Mesothelial cell of epicardium (in vitro differentiated cells): Measurements from ENCODE around the gene E2F7. TPM values are rescaled to one million over a fixed set of nuclear protein-coding genes. Genes with fewer than 3 reads are reported as not detected.

ENCODE experiments used
- DNase-seq, 2 experiments: peaks; one replicate each; pipeline ENCODE4 v3.0.0; 2021; ENCODE audit warnings: low spot score in 2 of 2; ENCODE audit not compliant: unreplicated experiment in 2 of 2
- H3K27ac Mint-ChIP-seq: 2 replicates; pipeline ENCODE4 v1.8.0; 2021; ENCODE audit warnings: mixed read lengths
- H3K27me3 Mint-ChIP-seq: 2 replicates; pipeline ENCODE4 v1.8.0; 2021; ENCODE audit warnings: low read depth, mixed read lengths
- H3K36me3 Mint-ChIP-seq: 2 replicates; pipeline ENCODE4 v1.8.0; 2021; ENCODE audit warnings: mixed read lengths
- H3K4me1 Mint-ChIP-seq: 2 replicates; pipeline ENCODE4 v1.8.0; 2021; ENCODE audit warnings: mixed read lengths
- H3K4me3 Mint-ChIP-seq: 2 replicates; pipeline ENCODE4 v1.8.0; 2021; ENCODE audit warnings: mild to moderate bottlenecking, moderate library complexity, mixed read lengths
- H3K9me3 Mint-ChIP-seq: 2 replicates; pipeline ENCODE4 v1.8.0; 2021; ENCODE audit warnings: mixed read lengths
- total RNA-seq: library from RNA; stranded (reverse); gene quantifications from 3 replicates; pipeline ENCODE4 v1.2.1, GENCODE V29; 2021
- TF ChIP-seq, protein P1 (sequence below): fragments of 200-600 bp; sonication (generic); IDR thresholded peaks from one replicate; pipeline ENCODE4 v1.5.0; 2021; ENCODE audit warnings: antibody characterized with exemption; ENCODE audit not compliant: unreplicated experiment

The E2F7 gene
- total RNA-seq, 1 donor from 2014 or later, result 7.7 TPM

DNA sequence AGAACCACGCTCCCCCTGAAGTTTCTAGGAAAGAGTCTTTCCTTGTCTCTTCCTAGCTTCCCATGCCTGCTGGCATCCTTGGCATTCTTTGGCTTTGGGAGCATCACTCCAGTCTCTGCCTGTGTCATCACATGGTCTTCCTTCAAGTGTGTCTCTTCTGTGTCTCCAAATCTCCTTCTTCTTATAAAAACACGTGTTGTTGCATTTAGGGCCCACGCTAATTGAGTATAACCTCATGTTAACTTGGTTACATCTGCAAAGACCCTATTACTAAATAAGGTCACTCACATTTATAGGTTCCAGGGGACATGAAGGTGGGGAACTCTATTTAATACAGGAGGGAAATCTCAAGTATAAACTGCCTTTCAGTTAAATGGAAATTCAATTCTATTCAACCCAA is 63.0 kb downstream of the E2F7 start:
- TF ChIP-seq, protein P1, sequence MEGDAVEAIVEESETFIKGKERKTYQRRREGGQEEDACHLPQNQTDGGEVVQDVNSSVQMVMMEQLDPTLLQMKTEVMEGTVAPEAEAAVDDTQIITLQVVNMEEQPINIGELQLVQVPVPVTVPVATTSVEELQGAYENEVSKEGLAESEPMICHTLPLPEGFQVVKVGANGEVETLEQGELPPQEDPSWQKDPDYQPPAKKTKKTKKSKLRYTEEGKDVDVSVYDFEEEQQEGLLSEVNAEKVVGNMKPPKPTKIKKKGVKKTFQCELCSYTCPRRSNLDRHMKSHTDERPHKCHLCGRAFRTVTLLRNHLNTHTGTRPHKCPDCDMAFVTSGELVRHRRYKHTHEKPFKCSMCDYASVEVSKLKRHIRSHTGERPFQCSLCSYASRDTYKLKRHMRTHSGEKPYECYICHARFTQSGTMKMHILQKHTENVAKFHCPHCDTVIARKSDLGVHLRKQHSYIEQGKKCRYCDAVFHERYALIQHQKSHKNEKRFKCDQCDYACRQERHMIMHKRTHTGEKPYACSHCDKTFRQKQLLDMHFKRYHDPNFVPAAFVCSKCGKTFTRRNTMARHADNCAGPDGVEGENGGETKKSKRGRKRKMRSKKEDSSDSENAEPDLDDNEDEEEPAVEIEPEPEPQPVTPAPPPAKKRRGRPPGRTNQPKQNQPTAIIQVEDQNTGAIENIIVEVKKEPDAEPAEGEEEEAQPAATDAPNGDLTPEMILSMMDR, result no peak
- no peaks in the 10 kb centered on the region for H3K36me3 Mint-ChIP-seq
- H3K4me1 Mint-ChIP-seq, result peaks cover 3% of the 10 kb centered on the region
- H3K27me3 Mint-ChIP-seq, result peaks cover 3% of the 10 kb centered on the region
- H3K4me3 Mint-ChIP-seq, result no peak overlapping the region
- no peaks in the 10 kb centered on the region for H3K9me3 Mint-ChIP-seq
- H3K27ac Mint-ChIP-seq, result no peak overlapping the region
- DNase-seq, result no peak

- Mint-ChIP-seq H3K36me3 (no peaks in the 10 kb centered on the region), H3K27ac (no peak overlapping the region), H3K4me3 (no peak overlapping the region)
Observed at GRCh38 chr12:77001276-77001675, 64.1 kb downstream of the E2F7 start.

GRCh38 chr12:76998908-76999556 is 66.3 kb downstream of the E2F7 start:
- TF ChIP-seq, protein P1, result no peak
- H3K27me3 Mint-ChIP-seq, result no peaks in the 10 kb centered on the region
- DNase-seq, result no peak
- H3K27ac Mint-ChIP-seq, result no peak overlapping the region
- H3K9me3 Mint-ChIP-seq, result peaks cover 8% of the 10 kb centered on the region
- H3K4me3 Mint-ChIP-seq, result no peak overlapping the region
- H3K36me3 Mint-ChIP-seq, result no peaks in the 10 kb centered on the region
- H3K4me1 Mint-ChIP-seq, result peaks cover 3% of the 10 kb centered on the region

More at GRCh38 chr12:77001276-77001675, 64.1 kb downstream of the E2F7 start:
- Mint-ChIP-seq H3K9me3 (no peaks in the 10 kb centered on the region), H3K4me1 (peaks cover 3% of the 10 kb centered on the region), H3K27me3 (peaks cover 3% of the 10 kb centered on the region)
- TF ChIP-seq, protein P1, result no peak
- no peak for DNase-seq

DNA sequence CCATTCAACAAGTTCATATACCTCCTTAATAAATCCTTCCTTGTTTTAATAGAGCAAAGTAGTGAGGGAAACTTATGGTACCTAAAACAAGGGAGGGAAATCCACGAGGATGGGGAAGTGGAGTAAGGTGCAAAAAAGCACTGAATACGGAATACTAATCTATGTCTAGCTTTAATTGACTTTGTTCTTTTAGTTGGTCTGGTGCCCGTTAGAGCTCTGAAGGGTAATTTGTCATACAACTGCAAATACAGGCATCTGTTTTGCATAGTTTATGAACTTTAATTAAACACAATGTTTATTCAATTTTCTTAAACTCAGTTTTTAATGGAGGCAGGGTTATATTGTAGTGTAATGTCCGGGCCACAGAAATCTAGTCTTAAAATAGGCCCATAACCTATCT is 67.0 kb downstream of the E2F7 start:
- H3K4me3 Mint-ChIP-seq, result no peak overlapping the region

GRCh38 chr12:76997011-76997780 is 68.2 kb downstream of the E2F7 start:
- DNase-seq, result no peak
- Mint-ChIP-seq H3K4me1 (peaks cover 3% of the 10 kb centered on the region), H3K9me3 (peaks cover 19% of the 10 kb centered on the region), H3K4me3 (no peak overlapping the region), H3K27ac (no peak overlapping the region), H3K36me3 (no peaks in the 10 kb centered on the region), H3K27me3 (no peaks in the 10 kb centered on the region)
- TF ChIP-seq, protein P1, result no peak

More for the DNA sequence above, 67.0 kb downstream of the E2F7 start:
- TF ChIP-seq, protein P1, result no peak
- Mint-ChIP-seq H3K36me3 (no peaks in the 10 kb centered on the region), H3K27me3 (no peaks in the 10 kb centered on the region), H3K27ac (no peak overlapping the region), H3K4me1 (peaks cover 3% of the 10 kb centered on the region), H3K9me3 (peaks cover 15% of the 10 kb centered on the region)
- DNase-seq, result no peak
